GM12864 (cell line): ENCODE data around the gene DIP2C.

Experiments
- DNase-seq: peaks from one replicate; pipeline ENCODE4 v3.0.0-alpha.2; 2011; ENCODE audit warnings: low read depth
- H3K4me3 ChIP-seq: 2 replicates; pipeline ENCODE4 v1.5.1; 2011; ENCODE audit warnings: mild to moderate bottlenecking, low read depth, low read length, control low read depth
- TF ChIP-seq, protein P1 (sequence below): IDR thresholded peaks from 2 replicates; pipeline ENCODE4 v1.5.1; 2011; ENCODE audit warnings: low read depth, mild to moderate bottlenecking, moderate library complexity, low read length, control low read depth, inconsistent platforms; ENCODE audit errors: missing control alignments

Gene DIP2C

DNA sequence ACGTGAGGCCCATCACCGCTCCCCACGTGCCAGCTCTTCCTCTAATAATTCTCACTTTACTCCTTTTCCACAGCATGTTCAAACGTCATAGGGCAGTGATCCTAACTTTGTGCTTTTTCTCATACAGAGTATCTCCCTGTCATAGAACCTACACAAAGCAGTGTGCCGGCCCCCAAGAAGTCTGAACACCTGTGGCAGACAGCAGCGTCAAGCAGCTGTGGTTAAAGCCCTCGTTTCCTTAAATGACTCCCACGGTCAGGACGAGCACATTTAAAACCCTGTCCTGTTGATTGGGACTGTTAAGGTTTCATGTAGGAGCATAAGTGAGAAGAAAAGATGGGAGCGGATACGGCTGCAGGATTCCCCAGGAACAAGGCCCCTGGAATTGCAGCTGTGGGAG, 267.2 kb downstream of the DIP2C start:
- DNase-seq, result no peak
- TF ChIP-seq, protein P1, sequence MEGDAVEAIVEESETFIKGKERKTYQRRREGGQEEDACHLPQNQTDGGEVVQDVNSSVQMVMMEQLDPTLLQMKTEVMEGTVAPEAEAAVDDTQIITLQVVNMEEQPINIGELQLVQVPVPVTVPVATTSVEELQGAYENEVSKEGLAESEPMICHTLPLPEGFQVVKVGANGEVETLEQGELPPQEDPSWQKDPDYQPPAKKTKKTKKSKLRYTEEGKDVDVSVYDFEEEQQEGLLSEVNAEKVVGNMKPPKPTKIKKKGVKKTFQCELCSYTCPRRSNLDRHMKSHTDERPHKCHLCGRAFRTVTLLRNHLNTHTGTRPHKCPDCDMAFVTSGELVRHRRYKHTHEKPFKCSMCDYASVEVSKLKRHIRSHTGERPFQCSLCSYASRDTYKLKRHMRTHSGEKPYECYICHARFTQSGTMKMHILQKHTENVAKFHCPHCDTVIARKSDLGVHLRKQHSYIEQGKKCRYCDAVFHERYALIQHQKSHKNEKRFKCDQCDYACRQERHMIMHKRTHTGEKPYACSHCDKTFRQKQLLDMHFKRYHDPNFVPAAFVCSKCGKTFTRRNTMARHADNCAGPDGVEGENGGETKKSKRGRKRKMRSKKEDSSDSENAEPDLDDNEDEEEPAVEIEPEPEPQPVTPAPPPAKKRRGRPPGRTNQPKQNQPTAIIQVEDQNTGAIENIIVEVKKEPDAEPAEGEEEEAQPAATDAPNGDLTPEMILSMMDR, result no peak
- H3K4me3 ChIP-seq, result no peak overlapping the region

DNA sequence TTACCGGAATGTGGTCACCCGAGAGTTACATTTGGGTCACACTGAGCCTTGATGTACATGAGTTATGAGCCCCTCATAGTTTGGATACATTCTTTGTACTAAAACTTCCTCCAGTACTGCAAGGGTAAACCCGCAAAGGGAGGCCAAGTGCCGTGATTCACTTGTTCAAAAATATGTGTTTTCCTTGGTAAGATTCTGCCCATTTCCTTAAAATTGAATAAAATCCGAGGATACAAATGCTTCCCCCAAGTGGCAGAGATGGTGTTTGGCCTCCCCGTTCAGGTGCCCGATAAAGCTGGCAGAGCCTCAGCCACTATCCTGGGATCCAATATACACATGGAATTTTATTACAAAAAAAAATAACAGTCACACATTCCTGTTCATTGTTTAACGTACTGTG, 268.3 kb downstream of the DIP2C start:
- H3K4me3 ChIP-seq, result no peak overlapping the region
- TF ChIP-seq, protein P1, result no peak
- no peak for DNase-seq

DNA sequence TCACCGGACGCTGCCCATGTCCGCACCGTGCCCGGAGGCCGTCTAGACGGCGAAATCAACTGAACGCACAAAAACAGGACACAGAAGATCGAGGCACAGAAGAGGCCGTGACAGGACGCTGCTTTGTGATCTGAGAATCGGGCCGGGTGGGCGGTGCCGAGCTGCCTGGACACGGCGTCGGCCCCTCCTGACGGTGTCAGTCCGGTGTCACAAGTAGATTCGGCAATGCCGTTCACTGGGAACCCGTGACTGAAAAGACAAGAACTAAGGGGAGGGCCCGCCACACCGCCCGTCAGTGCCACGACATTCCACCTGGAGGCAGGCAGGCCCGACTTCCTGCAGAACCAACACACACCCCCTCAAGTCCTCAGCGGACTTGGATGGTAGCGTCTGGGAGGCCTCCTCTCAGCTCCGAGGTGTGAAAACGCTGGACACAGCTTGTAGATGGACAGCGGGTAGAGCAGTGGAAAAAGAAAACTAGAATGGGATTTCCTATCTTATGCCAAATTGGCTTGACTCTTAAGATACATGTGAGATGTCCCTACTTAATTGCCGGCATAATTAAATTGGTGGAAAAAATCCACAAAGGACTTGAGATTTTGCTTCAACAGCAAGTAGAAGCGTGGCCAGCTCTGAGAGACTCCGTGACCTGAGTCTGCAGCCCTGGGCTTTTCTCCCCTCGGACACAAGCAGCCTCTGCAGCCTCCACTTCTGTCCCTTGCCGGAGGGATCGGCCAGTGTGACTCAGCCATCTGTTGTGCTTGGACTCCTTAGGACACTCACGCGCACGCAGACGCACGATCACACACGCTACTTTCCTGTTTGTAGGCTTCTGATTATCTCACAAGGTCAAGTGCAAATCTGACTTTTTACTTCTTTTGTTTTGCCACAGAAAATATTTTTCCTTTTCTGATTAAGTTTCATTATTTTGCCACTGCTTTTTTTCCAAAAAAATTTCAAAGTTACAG, 269.0 kb downstream of the DIP2C start:
- H3K4me3 ChIP-seq, result no peak overlapping the region
- TF ChIP-seq, protein P1, result no peak
- DNase-seq, result no peak

DNA sequence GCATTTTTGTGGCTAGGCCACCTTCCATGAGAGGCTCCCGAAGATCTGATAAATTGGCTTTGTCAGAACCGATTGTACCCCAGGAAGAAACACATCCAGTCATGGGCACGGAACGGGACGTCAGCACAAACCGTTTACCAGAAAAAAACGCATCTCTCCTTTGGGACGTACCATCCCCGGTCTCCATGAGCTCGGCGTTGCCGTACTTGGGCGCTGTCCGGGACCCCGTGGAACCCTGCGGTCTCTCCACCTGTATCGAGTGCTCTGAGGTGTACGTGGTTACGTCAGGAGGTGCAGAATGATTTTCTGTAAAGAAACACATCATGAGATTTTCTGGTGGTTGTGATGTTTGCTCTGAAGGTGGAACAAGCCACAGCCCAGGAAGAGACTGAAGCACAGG, 270.6 kb downstream of the DIP2C start:
- no peak overlapping the region for H3K4me3 ChIP-seq
- no peak for DNase-seq
- TF ChIP-seq, protein P1, result no peak

DNA sequence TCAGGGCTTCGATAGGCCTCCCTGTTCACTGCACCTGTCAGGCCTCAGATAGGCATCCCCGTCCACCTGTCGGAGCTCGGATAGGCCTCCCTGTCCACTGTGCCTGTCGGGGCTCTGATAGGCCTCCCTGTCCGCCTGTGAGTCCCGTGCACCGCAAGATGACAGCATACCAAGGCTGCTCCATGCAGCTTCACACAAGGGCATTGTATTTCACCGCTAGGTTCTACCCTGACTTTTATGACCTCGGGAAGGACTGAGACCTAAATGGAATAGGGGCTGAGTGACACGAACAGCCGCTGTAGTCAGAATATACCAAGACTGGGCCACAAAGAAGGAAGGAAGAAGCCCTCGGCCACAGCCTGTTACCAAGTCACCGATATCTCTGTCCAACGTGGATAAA, 271.2 kb downstream of the DIP2C start:
- no peak overlapping the region for H3K4me3 ChIP-seq
- TF ChIP-seq, protein P1, result no peak
- DNase-seq, result no peak

DNA sequence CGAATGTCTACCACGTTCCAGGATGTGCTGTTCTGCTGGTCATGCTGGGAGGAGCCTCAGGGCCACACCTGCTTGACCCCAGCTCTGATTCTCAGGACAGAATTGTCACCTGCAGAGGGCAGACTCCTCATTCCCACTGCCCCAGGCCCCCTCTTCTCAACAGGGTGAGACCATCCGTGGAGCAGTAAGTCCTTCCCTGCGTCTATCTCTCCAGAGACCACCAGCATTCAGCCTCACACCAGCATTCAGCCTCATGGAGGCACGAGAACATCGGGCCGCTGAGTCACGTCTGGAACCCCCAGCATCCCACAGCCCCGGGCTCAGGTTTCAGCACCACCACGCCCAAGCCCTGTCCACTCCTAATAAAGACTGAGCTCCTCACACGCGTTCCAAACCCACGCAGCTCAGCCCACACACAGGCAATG, 273.4 kb downstream of the DIP2C start:
- TF ChIP-seq, protein P1, result no peak
- H3K4me3 ChIP-seq, result no peak overlapping the region
- no peak for DNase-seq
